HG03469 (cell line): ENCODE measurements around the gene RIC8B.
"Not testable (repeated sequence)": the region's sequence is repeated elsewhere in the genome, so short reads cannot be mapped to it uniquely, and the experiment has no call there.

Experiments used
- ATAC-seq: cut with Tn5 transposase; IDR thresholded peaks from one replicate; pipeline ENCODE4 v1.9.1; 2021; ENCODE audit warnings: mild to moderate bottlenecking, moderate library complexity, moderate number of reproducible peaks; ENCODE audit not compliant: unreplicated experiment

Gene RIC8B, protein sequence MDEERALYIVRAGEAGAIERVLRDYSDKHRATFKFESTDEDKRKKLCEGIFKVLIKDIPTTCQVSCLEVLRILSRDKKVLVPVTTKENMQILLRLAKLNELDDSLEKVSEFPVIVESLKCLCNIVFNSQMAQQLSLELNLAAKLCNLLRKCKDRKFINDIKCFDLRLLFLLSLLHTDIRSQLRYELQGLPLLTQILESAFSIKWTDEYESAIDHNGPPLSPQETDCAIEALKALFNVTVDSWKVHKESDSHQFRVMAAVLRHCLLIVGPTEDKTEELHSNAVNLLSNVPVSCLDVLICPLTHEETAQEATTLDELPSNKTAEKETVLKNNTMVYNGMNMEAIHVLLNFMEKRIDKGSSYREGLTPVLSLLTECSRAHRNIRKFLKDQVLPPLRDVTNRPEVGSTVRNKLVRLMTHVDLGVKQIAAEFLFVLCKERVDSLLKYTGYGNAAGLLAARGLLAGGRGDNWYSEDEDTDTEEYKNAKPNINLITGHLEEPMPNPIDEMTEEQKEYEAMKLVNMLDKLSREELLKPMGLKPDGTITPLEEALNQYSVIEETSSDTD

DNA sequence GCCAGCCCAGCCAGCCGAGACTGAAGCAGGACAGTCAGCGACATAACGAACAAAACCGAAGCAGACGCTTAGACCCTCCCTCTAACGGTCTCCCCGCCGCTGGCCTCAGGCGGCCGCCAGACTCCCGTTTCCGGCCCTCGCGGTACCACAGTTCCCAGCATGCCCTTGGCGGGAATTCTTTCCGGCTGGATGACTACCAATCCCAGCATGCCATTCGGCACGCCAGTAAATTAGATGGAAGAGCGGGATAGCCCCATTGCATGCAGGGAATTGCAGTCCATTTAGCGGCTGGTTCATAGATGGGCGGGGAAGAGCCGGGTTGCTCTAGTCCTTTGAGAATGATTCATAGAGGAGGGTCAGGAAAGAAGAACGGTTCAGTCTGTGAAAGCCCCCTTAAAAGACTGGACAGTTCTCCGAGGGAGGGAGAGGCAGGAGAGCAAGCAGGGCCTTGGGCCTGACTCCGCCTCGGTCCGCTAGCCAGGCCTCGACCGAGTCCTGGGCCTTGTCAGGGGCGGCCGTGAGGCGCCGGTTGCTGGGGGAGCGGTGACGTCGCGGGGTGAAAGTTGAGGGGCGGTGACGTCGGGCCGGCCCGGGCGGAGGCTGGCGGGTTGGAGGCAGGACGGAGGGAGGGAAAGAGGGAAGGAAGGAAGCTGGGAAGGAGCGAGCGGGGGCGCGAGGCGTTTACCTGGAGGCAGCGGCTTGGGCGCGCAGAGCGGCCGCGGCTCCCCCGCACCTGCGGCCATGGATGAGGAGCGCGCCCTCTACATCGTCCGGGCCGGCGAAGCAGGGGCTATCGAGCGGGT is at the start of gene RIC8B:
Gene RIC8B (plus strand): TSS at position 678 of the 803 bp plus-strand sequence. CDS start 64 bp downstream, at position 742.
- ATAC-seq: peak; percentile 66

DNA sequence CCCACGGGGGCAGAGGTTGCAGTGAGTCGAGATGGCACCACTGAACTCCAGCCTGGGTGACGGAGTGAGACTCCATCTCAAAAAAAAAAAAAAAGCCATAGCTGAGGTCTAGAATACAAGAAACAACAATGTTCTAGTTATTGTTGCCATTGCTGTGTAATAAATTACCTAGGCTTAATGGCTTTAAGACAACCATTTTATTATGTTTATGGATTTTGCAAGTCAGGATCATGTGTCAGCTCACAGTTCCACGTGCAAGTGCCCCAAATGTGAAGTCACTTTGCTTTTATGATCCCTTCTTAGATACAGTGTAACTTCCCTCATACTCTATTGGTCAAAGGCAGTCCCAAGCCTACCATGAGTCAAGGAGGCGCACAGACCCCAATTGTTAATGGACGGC is 49.5 kb upstream of the RIC8B start:
- ATAC-seq: no peak

DNA sequence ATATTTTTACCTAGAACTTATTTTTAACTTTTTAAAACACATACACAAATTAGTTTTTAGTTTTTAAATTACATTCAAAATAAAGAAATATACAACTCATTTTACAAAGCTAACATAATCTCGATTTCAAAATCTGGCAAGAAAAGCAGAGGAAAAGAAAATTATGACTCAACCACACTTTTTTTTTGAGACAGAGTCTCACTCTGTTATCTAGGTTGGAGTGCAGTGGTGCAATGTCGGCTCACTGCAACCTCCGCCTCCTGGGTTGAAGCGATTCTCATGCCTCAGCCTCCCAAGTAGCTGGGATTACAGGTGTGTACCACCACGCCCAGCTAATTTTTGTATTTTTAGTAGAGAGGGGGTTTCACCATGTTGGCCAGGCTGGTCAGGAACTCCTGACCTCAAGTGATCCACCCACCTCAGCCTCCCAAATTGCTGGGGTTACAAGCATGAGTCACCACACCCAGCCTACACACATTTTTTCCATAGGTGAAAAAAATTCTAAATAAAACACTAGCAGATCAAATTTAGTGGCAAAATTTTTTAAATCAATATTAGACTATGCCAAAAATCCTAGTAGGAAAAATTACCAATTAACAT is 47.8 kb upstream of the RIC8B start:
- ATAC-seq: not testable (repeated sequence)

DNA sequence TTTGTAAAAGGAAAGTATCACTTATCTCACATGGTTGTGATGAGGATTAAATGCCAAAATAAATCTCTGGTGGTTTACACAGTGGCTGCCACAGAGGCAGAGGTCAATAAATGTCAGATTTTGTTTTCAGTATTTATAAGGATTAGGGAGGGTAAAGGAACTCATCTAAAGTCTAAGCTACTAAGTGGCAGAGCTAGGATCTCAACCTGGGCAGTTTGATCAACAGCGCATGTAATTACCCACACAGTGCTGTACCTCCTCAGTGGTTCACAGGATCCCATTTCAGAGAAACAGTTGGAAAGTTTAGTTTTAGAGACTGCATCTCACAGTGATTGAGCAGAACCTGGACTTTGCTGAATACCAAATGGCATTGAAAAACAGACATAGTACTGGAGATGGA is 44.9 kb upstream of the RIC8B start:
- ATAC-seq: no peak

DNA sequence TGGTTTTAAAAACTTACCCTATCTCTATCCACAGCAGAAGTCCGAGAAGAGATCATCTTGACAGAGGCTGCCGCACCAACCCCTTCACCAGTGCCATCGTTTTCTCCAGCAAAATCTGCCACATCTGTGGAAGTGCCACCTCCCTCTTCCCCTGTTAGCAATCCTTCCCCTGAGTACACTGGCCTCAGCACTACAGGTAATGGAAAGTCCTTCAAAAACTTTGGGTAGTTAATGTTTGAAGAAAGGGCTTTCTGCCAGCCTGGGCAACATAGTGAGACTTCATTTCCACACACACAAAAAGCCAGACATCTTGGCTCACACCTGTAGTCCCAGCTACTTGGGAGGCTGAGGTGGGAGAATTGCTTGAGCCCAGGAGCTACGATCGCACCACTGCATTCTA is 41.6 kb upstream of the RIC8B start:
- no peak for ATAC-seq

DNA sequence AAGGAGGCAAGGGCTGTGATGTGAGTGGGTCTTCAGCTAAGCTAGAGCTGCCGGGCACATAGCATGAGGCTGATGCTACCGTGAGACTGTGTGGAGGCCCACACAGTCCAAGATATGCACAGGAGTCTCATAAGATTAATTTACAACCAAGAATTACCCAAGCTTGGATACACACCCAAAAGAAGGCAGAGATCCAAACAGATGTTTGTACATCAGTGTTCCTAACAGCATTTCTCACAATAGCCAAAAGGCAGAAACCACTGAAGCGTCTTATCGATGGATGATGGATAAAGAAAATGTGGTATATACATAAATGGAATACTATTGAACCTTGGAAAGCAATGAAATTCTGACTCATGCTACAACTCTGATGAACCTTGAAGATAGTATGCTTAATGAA is 40.8 kb upstream of the RIC8B start:
- ATAC-seq: no peak

DNA sequence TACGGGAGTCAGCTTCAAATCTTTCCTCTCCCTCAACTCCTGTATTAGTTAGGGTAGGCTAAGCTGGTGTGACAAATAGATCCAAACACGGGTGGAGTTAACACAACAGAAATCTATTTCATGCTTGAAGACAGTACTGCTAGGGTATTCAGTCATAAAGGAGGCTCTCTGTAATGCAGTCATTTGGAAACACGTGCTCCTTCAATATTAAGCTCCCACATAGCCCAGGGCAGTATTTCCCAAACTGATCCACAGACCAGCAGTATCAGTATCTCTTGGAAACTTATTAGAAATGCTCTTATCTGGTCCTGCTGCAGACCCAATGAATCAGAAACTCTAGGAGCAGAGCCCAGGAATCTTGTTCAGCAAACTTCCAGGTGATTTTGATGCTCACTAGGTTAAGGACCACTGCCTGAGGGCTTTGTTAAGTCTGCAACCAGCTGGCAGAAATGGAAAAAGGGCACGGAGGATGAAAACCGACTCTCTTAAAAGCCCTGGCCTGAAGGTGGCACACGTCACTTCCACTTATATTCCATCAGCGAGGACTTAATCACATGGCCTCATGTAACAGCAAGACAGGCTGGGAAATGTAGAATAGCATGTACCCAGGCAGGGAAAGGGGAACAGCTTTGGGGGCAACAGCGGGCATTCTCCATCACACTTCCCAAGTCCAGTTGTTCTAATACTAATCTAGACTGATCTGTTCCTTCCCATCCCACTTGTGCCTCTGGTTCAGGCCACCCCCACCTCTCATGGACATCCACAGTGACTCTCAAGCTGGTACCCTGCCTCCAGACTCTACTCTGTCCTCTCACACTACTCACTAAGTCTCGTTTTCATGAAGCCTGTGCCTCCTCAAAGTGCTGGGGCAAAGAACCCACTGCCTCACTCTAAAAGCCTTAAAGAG is 38.2 kb upstream of the RIC8B start:
- ATAC-seq: no peak

DNA sequence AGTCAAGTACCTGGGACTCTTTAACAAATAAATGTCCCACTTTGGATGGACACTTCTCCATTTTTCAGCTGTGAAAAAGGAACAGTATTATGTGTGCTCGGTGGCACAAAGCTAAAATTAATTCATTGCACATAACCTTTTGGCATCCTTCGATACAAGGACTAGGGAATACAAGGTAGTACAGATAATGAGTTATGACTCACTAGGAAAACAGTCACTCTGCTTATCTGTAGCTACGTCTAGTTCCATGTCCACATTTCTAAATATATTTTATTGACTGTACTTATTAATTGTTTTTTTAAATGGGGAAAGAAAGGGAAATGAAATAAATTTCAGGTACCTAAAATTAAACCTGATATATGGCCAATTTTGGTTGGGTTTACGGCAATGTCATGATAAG is 35.2 kb upstream of the RIC8B start:
- no peak for ATAC-seq

DNA sequence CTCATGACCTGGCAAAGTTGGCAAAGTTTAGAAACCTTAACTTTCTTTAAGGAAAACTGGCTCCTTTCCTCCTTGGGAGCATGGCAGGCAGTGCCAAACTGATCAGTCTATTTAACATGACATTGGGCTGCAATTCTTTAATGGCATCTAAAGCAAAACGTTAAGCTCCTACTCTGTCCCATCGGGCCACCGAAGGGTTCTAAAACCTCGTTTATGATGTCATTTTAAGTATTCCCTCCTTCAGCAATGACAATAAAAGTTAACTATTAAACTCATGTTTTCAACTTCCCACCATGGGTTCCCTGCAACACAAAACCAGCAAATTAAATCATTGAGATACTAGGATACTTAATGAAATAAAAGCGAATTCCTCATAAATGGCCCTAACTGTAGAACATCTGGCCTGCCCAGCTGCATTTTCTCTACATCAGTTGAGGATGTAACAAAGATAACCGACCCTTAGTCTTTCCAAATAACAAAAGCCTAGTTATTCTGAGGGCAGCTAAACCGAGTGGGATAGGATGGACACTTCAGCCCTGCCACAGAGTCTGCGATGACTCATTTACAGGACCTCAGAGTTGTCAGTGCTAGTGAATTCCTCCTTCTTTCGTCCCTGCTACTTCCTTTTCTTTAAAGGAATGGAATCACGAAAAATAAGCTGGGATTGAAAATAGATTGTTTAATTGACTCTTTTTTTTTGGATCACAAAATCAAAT is 34.5 kb upstream of the RIC8B start:
- ATAC-seq: no peak

DNA sequence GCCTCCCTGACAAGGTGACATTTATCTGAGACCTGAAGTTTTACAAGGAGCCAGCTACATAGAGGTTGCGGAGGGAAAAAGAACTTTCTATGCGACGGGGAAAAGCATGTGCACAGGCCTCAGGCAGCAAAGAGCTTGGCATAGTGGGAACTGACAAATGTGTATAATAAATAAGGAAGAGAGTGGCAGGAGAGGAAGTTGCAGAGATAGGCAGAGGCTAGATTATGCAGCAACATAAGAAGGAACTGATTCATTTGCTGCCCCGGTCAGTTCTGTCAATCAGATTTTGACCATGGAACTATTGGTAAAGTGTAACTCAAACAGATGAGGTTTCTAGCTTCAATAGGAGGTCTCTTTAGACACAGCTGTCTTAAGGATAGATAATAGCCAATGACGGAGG is 33.7 kb upstream of the RIC8B start:
- no peak for ATAC-seq

DNA sequence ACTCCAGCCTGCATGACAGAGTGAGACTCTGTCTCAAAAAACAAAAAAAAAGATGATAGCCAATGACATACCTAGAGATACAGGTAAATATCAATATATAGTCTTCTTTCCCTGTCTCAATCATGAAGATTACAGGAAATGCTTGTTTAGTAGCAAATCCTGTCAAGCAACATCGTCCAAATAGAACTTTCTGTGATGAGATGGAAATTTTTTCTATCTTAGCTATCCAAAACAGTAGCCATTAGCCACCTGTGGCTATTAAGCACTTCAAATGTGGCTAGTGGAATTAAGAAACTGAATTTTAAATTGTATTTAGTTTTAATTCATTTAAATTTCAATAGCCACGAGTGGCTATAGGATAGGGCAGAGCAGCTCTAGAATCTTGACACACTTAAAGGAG is 33.2 kb upstream of the RIC8B start:
- no peak for ATAC-seq

DNA sequence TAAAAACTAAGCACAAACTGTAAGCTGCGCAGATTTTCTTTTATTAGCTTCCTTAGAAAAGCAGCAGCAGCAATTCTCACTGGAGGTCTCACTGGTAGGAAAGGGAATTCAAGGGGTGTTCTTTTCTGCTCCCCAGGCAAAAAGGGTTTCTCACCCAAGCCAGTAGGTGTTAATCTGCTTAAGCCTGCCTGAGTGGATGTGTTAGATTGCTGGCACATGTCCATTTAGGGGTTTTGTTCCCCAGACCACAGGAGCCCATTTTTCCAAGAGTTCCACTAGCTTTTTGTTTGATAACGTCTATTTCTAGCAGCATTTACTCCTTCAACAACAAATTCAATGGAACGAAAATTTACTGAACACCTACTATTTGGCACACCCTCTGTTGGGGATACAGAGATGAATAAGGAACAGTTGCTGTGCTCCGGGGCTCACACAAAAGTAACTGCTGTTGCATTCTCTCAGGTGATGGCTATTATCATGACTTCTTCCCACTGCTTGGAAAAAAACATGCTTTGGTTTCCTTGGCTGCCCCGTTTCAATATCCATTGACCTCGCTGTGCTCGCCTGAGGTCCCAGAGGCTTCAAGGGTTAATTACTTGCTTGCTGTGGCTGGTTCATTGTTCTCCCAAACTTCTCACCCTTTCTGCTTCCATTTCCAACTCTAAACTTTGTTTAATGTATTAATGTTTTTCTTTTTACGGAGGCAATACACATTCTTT is 31.1 kb upstream of the RIC8B start:
- ATAC-seq: no peak

DNA sequence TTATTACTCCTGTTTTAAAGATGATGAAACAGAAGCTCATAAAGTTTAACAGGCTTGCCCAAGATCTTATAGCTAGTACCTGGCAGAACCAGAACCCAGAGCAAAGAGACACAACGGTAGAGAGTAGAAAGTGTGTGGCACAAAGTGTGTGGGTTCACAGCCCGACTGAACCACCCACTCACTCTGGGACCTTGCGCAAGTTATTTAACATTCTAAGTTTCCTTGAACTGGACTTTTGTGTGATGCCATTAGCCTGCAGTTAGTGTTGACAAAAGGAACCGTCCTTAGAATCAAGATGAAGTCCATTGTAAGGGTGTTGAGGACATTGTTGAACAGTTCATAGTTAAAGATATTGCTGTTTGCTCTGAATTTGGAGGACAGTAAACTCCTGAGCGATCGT is 29.9 kb upstream of the RIC8B start:
- no peak for ATAC-seq

DNA sequence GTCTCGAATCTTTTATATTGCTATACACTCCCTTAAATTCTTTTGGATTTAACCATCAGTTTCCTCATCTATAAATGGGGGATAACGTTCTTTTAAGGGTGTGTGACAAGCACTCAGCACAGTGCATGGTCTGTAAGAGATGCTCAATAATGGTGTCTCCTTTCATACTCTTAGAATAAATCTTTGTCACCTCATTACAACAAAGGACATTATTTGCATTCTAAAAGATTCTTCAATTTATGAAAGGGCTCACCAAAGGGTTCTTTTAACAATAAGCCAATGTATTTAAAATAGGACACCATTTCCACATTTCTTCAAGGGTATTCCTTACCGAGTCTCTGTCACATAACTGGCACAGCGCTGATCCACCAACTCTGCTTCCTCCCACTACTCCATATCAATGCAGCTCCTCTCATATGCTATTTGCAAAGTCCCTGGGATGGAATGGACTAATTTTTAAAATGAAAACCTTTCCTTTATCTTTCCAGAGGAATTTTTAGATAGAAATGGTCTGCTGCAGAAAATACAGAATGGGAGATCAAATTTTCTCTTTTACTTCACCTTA is 29.2 kb upstream of the RIC8B start:
- ATAC-seq: no peak

DNA sequence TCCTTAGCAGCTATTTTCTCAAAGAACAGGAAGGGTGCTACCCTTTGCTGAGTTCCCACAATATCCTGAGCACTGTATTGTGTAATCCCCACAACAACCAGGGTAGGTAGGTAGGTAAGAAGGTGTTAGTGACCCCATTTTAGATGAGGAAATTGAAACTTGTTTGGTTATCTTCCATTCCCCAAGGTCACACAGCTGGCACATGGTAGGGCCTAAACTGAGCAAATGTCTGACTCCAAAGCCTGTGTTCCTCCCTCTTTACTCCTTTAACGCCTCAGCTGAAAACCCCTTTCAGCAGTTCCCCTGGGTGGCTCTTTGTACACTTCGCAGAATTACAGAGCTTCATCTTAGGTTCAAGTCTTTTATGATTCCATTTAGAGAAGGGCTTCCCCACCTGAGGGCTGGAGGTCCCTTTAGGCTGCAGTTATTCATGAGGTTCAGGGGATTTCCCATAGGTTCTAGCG is 26.5 kb upstream of the RIC8B start:
- ATAC-seq: no peak

DNA sequence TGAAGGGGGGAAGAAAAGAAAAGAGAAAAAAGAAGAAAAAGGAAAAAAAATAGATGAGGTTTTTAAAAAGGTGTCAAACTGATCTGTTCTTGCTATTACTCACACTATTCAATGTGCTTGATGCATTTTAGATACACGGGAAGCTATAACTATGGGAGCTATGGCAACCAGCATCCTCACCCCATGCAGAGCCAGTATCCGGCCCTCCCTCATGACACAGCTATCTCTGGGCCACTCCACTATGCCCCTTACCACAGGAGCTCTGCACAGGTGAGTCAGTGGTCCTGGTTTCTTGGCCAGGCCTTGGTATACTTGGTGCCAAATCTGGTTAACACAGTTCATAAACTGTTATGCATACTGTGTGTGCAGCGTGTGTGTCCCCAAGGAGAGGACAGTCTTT is 24.0 kb upstream of the RIC8B start:
- no peak for ATAC-seq

DNA sequence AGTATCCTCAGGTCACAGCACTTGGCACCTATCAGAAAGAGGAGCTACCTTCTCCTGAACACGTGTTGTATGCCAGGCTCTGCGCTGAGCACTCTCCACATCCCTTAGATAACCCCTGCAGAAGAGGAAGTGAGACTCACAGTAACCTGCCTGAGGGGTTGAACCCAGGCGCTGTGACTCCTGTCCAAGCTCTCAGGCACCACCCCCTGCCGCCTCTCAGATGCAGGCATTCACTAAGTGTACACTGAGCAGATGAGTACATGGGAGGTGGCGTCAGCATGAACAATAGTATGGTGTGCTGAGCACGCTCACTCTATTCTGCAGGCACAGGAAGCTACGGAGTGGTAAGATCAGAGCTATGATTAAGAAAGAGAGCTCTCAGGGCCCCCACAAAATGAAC is 21.0 kb upstream of the RIC8B start:
- peak; percentile 98 for ATAC-seq

DNA sequence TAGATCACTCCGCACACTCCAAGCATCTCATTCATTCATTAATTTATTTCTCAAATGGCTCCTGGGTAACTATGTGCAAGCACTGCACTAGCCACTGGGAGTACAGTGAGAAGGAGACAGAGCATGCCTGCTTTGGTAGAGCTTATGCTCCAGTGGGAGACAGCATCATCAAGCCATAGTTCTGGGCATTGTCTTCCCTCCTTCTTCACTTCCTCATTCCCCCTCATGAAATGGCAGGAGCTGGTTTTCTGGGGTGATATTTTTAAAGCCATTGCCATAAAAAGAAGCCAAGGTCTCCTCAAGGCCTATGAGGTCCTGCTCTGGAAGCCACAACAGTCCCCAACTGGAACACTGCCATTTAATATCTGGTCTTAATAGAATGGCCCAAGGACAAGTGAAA is 20.2 kb upstream of the RIC8B start:
- no peak for ATAC-seq
